Lower lobe of right lung (tissue), 2 donors: ENCODE results near the gene LBP. TPM values are rescaled to one million over a fixed set of nuclear protein-coding genes. Genes with fewer than 3 reads are reported as not detected.
"Not testable (repeated sequence)": the region's sequence is repeated elsewhere in the genome, so short reads cannot be mapped to it uniquely, and the experiment has no call there.

ENCODE experiments used
- ATAC-seq, 2 donors: fragments of 200-7000 bp; cut with Tn5 transposase; one replicate each; pipeline ENCODE4 v1.9.1; 2020 to 2022; ENCODE audit warnings: mild to moderate bottlenecking in 2 of 2, moderate library complexity in 2 of 2
- DNase-seq: peaks from one replicate; pipeline ENCODE4 v3.0.0-alpha.2; 2020
- H3K27ac ChIP-seq: fragments of 200-600 bp; one replicate; pipeline ENCODE4 v1.8.0; 2022
- H3K27me3 ChIP-seq: fragments of 200-600 bp; one replicate; pipeline ENCODE4 v1.8.0; 2022; ENCODE audit warnings: low read depth
- H3K36me3 ChIP-seq: fragments of 200-600 bp; one replicate; pipeline ENCODE4 v1.8.0; 2022; ENCODE audit warnings: mild to moderate bottlenecking
- H3K4me1 ChIP-seq: fragments of 200-600 bp; one replicate; pipeline ENCODE4 v1.8.0; 2022
- H3K4me3 ChIP-seq: fragments of 200-600 bp; one replicate; pipeline ENCODE4 v1.8.0; 2022; ENCODE audit warnings: mild to moderate bottlenecking
- H3K9me3 ChIP-seq: fragments of 200-600 bp; one replicate; pipeline ENCODE4 v1.8.0; 2022
- intact Hi-C: fragments of 100-400 bp; cut with DNase I; formaldehyde crosslinking; loops from one replicate; pipeline ENCODE4 v1.11.0; 2022
- total RNA-seq: library from RNA; stranded (reverse); fragmentation: NEBNext Ultra II Directional; extraction: Animal tissue kit (Norgen Biotek cat#: 25700); gene quantifications from one replicate; pipeline ENCODE4 v1.2.1, GENCODE V29; 2021
- TF ChIP-seq, protein P1 (sequence below): fragments of 200-600 bp; IDR thresholded peaks from one replicate; pipeline ENCODE4 v1.8.0; 2022; ENCODE audit warnings: antibody characterized with exemption, mild to moderate bottlenecking
- donor health status: DM: no; HTN: yes; CAD: no; lungs with severe emphysema.

The LBP gene
- total RNA-seq, 1 donor from 2014 or later: not detected

DNA sequence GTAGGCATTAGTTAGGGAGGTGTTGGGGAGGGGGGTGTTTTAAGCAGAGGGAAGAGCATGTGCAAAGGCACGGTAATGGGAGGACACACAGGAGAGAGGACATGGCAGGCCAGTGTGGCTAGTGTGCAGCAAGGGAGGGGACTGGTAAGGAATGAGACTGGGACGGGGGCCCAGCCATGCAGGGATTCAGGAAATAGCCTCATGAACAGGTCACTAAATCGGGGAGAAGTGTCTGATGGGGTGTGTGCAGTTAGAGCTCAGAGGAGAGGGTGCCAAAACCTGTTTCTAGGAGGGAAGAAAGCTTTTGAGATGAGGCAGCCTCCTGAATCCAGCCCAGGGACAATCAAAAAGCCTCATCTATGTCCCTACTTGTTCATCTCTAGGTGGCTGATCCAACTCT is 34.8 kb upstream of the LBP start:
- Histone ChIP-seq H3K27ac (no peak overlapping the region), H3K27me3 (peaks cover under 1% of the 10 kb centered on the region), H3K36me3 (no peaks in the 10 kb centered on the region), H3K4me1 (no peaks in the 10 kb centered on the region), H3K4me3 (no peak overlapping the region), H3K9me3 (no peaks in the 10 kb centered on the region)
- TF ChIP-seq, protein P1, sequence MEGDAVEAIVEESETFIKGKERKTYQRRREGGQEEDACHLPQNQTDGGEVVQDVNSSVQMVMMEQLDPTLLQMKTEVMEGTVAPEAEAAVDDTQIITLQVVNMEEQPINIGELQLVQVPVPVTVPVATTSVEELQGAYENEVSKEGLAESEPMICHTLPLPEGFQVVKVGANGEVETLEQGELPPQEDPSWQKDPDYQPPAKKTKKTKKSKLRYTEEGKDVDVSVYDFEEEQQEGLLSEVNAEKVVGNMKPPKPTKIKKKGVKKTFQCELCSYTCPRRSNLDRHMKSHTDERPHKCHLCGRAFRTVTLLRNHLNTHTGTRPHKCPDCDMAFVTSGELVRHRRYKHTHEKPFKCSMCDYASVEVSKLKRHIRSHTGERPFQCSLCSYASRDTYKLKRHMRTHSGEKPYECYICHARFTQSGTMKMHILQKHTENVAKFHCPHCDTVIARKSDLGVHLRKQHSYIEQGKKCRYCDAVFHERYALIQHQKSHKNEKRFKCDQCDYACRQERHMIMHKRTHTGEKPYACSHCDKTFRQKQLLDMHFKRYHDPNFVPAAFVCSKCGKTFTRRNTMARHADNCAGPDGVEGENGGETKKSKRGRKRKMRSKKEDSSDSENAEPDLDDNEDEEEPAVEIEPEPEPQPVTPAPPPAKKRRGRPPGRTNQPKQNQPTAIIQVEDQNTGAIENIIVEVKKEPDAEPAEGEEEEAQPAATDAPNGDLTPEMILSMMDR: no peak
- no peak for DNase-seq
- no peak for ATAC-seq
- intact Hi-C loops: no loop called here

DNA sequence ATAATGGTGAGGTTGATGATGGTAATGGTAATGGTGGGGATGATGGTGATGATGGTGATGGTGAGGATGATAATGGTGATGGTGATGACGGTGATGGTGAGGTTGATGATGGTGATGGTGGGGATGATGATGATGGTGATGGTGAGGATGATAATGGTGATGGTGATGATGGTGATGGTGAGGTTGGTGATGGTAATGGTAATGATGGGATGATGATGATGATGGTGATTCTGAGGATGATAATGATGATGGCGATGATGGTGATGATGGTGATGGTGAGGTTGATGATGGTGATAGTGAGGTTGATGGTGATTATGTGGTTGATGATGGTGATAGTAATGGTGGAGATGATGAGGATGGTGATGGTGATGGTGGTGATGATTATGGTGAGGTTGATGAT is 32.6 kb upstream of the LBP start:
- Histone ChIP-seq H3K27ac (no peak overlapping the region), H3K4me3 (no peak overlapping the region), H3K9me3 (no peaks in the 10 kb centered on the region), H3K27me3 (no peaks in the 10 kb centered on the region), H3K36me3 (no peaks in the 10 kb centered on the region), H3K4me1 (no peaks in the 10 kb centered on the region)
- ATAC-seq (no peak), DNase-seq (no peak)
- intact Hi-C loops: no loop called here
- TF ChIP-seq, protein P1: no peak

DNA sequence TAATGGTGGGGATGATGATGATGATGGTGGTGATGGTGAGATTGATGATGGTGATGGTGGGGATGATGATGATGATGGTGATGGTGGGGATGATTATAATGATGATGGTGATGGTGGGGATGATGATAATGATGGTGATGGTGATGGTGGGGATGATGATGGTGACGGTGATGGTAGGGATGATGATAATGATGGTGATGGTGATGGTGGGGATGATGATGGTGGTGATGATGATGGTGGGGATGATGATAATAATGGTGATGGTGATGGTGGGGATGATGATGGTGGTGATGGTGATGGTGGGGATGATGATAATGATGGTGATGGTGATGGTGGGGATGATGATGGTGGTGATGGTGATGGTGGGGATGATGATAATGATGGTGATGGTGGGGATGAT is 31.9 kb upstream of the LBP start:
- H3K4me3 ChIP-seq, H3K27ac ChIP-seq, DNase-seq, H3K4me1 ChIP-seq, H3K36me3 ChIP-seq, ATAC-seq, H3K27me3 ChIP-seq, H3K9me3 ChIP-seq, intact Hi-C loops: not testable (repeated sequence)

DNA sequence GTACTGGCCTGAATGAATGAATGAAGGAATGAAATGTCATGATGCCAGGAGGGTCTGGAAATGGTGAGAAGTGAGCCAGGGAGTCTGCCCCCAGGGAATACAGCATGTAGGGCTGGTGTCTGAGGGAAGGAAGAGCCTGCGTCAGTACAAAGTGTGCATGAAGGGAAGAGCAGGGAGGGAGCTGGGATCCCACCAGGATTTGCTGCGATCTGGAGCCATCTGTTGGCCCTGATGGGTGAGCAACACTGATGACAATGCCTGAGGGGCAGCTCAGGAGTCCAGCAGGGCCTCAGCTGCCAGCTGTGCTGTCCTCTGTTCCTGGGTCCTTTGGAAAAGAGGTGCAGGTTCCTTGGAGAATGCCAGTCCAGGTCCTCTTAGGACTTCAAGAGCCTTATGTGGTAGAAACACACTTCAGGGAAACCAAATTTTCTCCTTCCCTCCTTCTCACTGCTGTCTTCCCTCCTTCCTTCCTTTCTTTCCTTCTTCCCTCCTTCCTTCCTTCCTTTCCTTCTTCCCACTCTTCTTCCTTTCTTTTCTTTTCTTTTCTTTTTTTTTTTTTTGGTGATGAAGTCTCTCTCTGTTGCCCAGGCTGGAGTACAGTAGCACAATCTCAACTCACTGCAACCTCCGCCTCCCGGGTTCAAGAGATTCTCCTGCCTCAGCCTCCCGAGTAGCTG is 30.9 kb upstream of the LBP start:
- intact Hi-C loops: no loop called here
- DNase-seq (no peak), ATAC-seq (no peak)
- H3K27me3 ChIP-seq: peaks cover 3% of the 10 kb centered on the region
- H3K27ac ChIP-seq: no peak overlapping the region
- H3K9me3 ChIP-seq: no peaks in the 10 kb centered on the region
- H3K36me3 ChIP-seq: no peaks in the 10 kb centered on the region
- H3K4me3 ChIP-seq: no peak overlapping the region
- no peaks in the 10 kb centered on the region for H3K4me1 ChIP-seq
- TF ChIP-seq, protein P1: no peak

DNA sequence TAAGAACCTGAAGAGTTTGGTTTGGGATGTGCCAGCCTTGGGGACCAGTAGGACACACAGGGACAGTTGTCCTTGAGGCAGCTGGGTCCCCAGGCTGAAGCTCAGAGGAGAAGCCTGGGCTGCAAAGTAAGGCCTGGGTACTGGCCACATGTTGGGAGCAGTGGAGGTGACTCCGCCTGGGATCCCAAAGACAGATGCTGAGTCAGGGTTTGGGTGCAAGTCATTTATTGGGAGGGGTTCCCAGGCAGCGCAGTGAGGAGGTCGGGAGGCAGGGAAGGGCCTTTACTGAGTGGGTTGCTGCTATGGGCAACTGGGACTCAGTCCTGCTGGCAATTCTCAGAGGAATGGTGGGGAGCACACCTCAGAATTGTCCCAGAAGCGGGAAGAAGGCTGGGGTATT is 29.9 kb upstream of the LBP start:
- intact Hi-C loops: no loop called here
- Histone ChIP-seq H3K9me3 (no peaks in the 10 kb centered on the region), H3K4me1 (no peaks in the 10 kb centered on the region), H3K4me3 (no peak overlapping the region), H3K36me3 (no peaks in the 10 kb centered on the region), H3K27ac (no peak overlapping the region), H3K27me3 (peaks cover 3% of the 10 kb centered on the region)
- no peak for ATAC-seq
- DNase-seq: no peak
- TF ChIP-seq, protein P1: no peak

DNA sequence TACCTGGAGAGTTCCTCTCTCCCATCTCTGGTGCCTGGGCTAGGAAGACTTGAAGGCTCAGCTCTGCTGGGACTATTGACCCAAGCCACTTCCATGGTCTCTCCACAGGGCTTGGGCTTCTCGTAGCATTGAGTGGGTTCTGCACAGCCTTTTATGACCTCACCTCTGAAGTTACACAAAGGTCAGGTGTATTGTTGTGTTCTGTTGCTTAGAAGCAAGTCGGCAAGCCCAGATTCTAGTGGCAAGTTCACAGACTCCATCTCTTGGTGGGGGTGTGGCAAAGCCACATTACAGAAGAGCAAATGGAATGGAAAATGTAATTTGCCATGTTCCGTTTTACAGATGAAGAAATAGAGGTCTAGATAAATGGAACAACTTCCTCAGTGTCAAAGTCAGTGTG is 28.9 kb upstream of the LBP start:
- Histone ChIP-seq H3K9me3 (no peaks in the 10 kb centered on the region), H3K36me3 (no peaks in the 10 kb centered on the region), H3K4me3 (no peak overlapping the region), H3K4me1 (no peaks in the 10 kb centered on the region), H3K27ac (no peak overlapping the region), H3K27me3 (peaks cover 3% of the 10 kb centered on the region)
- intact Hi-C loops: no loop called here
- ATAC-seq: no peak
- no peak for DNase-seq
- TF ChIP-seq, protein P1: no peak
